Activated T-cell treated with anti-CD3 and anti-CD28 coated beads, Interleukin-2, amount 50 U/mL, for 48 hours (primary cell): ENCODE results near the gene PRSS23.
"Not testable (repeated sequence)": the region's sequence is repeated elsewhere in the genome, so short reads cannot be mapped to it uniquely, and the experiment has no call there.

Experiments used
- DNase-seq, 2 experiments: peaks; one replicate each; pipeline ENCODE4 v3.0.0-alpha.2; 2020

PRSS23 gene

GRCh38 chr11:86800076-86800959 lies at the start of gene PRSS23:
TSS of gene PRSS23 (plus strand) at chr11:86800542. CDS start at chr11:86807644, 7,102 bp downstream.
- DNase-seq, result peak; percentile 56 to 66

GRCh38 chr11:86753459-86753858 lies 46.9 kb upstream of the PRSS23 start:
- DNase-seq, result no peak

- no peak for DNase-seq
Measured at GRCh38 chr11:86755146-86755545, 45.2 kb upstream of the PRSS23 start.

GRCh38 chr11:86758171-86758570 lies 42.2 kb upstream of the PRSS23 start:
- no peak for DNase-seq

GRCh38 chr11:86760577-86760976 lies 39.8 kb upstream of the PRSS23 start:
- no peak for DNase-seq

GRCh38 chr11:86761978-86762377 lies 38.4 kb upstream of the PRSS23 start:
- DNase-seq, result no peak

- DNase-seq, result no peak
Measured at GRCh38 chr11:86765203-86765602, 35.1 kb upstream of the PRSS23 start.

- no peak for DNase-seq
Measured at GRCh38 chr11:86765878-86766277, 34.5 kb upstream of the PRSS23 start.

- DNase-seq, result no peak
Measured at GRCh38 chr11:86769219-86769618, 31.1 kb upstream of the PRSS23 start.

- not testable (repeated sequence) for DNase-seq
Measured at GRCh38 chr11:86770473-86771027, 29.8 kb upstream of the PRSS23 start.

GRCh38 chr11:86772999-86773398 lies 27.3 kb upstream of the PRSS23 start:
- no peak for DNase-seq

GRCh38 chr11:86773513-86774252 lies 26.7 kb upstream of the PRSS23 start:
- no peak for DNase-seq

- DNase-seq, result no peak
Measured at GRCh38 chr11:86774417-86774816, 25.9 kb upstream of the PRSS23 start.

GRCh38 chr11:86775361-86775760 lies 25.0 kb upstream of the PRSS23 start:
- DNase-seq, result no peak

GRCh38 chr11:86781546-86781945 lies 18.8 kb upstream of the PRSS23 start:
- DNase-seq, result no peak

- no peak for DNase-seq
Measured at GRCh38 chr11:86782742-86783141, 17.6 kb upstream of the PRSS23 start.

GRCh38 chr11:86783661-86784060 lies 16.7 kb upstream of the PRSS23 start:
- DNase-seq, result no peak

- no peak for DNase-seq
Measured at GRCh38 chr11:86784241-86784681, 16.1 kb upstream of the PRSS23 start.

- DNase-seq, result no peak
Measured at GRCh38 chr11:86785576-86785975, 14.8 kb upstream of the PRSS23 start.

- DNase-seq, result no peak
Measured at GRCh38 chr11:86787018-86787536, 13.3 kb upstream of the PRSS23 start.

GRCh38 chr11:86787656-86788055 lies 12.7 kb upstream of the PRSS23 start:
- DNase-seq, result no peak

- no peak for DNase-seq
Measured at GRCh38 chr11:86790195-86790725, 10.1 kb upstream of the PRSS23 start.
